GM12891 (cell line): ENCODE results near the gene RTEL1.
"Not testable (repeated sequence)": the region's sequence is repeated elsewhere in the genome, so short reads cannot be mapped to it uniquely, and the experiment has no call there.

Experiments
- DNase-seq: peaks from one replicate; pipeline ENCODE4 v3.0.0; 2011; ENCODE audit warnings: low spot score; ENCODE audit not compliant: insufficient read length
- FAIRE-seq: peaks from 2 replicates; lab custom pipeline; 2011; peaks lifted over from hg19 to GRCh38; lab: Jason Lieb, UNC
- PAX5 ChIP-seq: IDR thresholded peaks from 2 replicates; pipeline ENCODE4 v1.6.1; 2011; ENCODE audit warnings: low read length, moderate library complexity, mild to moderate bottlenecking; ENCODE audit not compliant: insufficient read depth, severe bottlenecking
- POLR2A ChIP-seq: IDR thresholded peaks from 2 replicates; pipeline ENCODE4 v1.6.1; 2011; ENCODE audit warnings: low read depth, low read length, control low read depth
- POLR2AphosphoS5 ChIP-seq: IDR thresholded peaks from 2 replicates; pipeline ENCODE4 v1.6.1; 2011; ENCODE audit warnings: low read depth, low read length, control low read depth
- POU2F2 ChIP-seq: IDR thresholded peaks from 2 replicates; pipeline ENCODE4 v1.6.1; 2011; ENCODE audit warnings: low read depth, mild to moderate bottlenecking, control low read depth, low read length, moderate library complexity
- SPI1 ChIP-seq: IDR thresholded peaks from 2 replicates; pipeline ENCODE4 v1.6.1; 2011; ENCODE audit warnings: low read depth, low read length, control low read depth
- TAF1 ChIP-seq: IDR thresholded peaks from 2 replicates; pipeline ENCODE4 v1.6.1; 2011; ENCODE audit warnings: low read depth, low read length, control low read depth

Gene RTEL1

GRCh38 chr20:63639093-63639975, 18.8 kb upstream of the RTEL1 start:
- TF ChIP-seq POLR2A (no peak), TAF1 (no peak), POU2F2 (no peak), PAX5 (no peak), SPI1 (no peak), POLR2AphosphoS5 (no peak)
- no peak for DNase-seq
- peak; percentile 41 for FAIRE-seq

GRCh38 chr20:63640086-63640485, 18.0 kb upstream of the RTEL1 start:
- no peak for TF ChIP-seq POU2F2
- DNase-seq (no peak), FAIRE-seq (no peak)

- DNase-seq, FAIRE-seq: not testable (repeated sequence)
These were observed 17.4 kb upstream of the RTEL1 start for GRCh38 chr20:63640686-63641085.

GRCh38 chr20:63641146-63641791, 16.8 kb upstream of the RTEL1 start:
- DNase-seq (no peak), FAIRE-seq (no peak)
- no peak for TF ChIP-seq SPI1
- no peak for TF ChIP-seq PAX5
- no peak for TF ChIP-seq POU2F2
- TF ChIP-seq TAF1, result no peak
- TF ChIP-seq POLR2AphosphoS5, result no peak
- no peak for TF ChIP-seq POLR2A

GRCh38 chr20:63641792-63642523, 16.2 kb upstream of the RTEL1 start:
- peak; percentile 98 for FAIRE-seq
- TF ChIP-seq SPI1, result no peak
- no peak for TF ChIP-seq POLR2AphosphoS5
- no peak for TF ChIP-seq TAF1
- no peak for TF ChIP-seq PAX5
- TF ChIP-seq POLR2A, result no peak
- TF ChIP-seq POU2F2, result no peak
- peak; percentile 89 for DNase-seq

GRCh38 chr20:63642527-63643247, 15.4 kb upstream of the RTEL1 start:
- FAIRE-seq (no peak), DNase-seq (no peak)
- no peak for TF ChIP-seq SPI1
- no peak for TF ChIP-seq POU2F2
- TF ChIP-seq PAX5, result no peak
- no peak for TF ChIP-seq TAF1
- no peak for TF ChIP-seq POLR2AphosphoS5
- no peak for TF ChIP-seq POLR2A

- TF ChIP-seq TAF1, result no peak
- no peak for TF ChIP-seq POLR2A
- no peak for TF ChIP-seq SPI1
- no peak for TF ChIP-seq PAX5
- no peak for TF ChIP-seq POLR2AphosphoS5
- no peak for TF ChIP-seq POU2F2
- DNase-seq, result no peak
- FAIRE-seq, result no peak
These were observed 14.6 kb upstream of the RTEL1 start for GRCh38 chr20:63643499-63643898.

GRCh38 chr20:63643946-63644345, 14.2 kb upstream of the RTEL1 start:
- DNase-seq, result no peak
- no peak for FAIRE-seq
- TF ChIP-seq POU2F2 (no peak), POLR2AphosphoS5 (no peak), PAX5 (no peak), SPI1 (no peak), POLR2A (no peak), TAF1 (no peak)

GRCh38 chr20:63645218-63645617, 12.9 kb upstream of the RTEL1 start:
- TF ChIP-seq PAX5, result no peak
- no peak for TF ChIP-seq SPI1
- TF ChIP-seq TAF1, result no peak
- no peak for TF ChIP-seq POU2F2
- no peak for TF ChIP-seq POLR2A
- TF ChIP-seq POLR2AphosphoS5, result no peak
- FAIRE-seq (no peak), DNase-seq (no peak)

GRCh38 chr20:63648190-63648589, 9.9 kb upstream of the RTEL1 start:
- DNase-seq, result no peak
- no peak for FAIRE-seq
- TF ChIP-seq POU2F2, result no peak
- no peak for TF ChIP-seq TAF1
- no peak for TF ChIP-seq POLR2A
- no peak for TF ChIP-seq SPI1
- TF ChIP-seq PAX5, result no peak
- TF ChIP-seq POLR2AphosphoS5, result no peak
